ENCODE data around the gene MSN. TPM values are rescaled to one million over a fixed set of nuclear protein-coding genes. Genes with fewer than 3 reads are reported as not detected.
"Not testable (repeated sequence)": the region's sequence is repeated elsewhere in the genome, so short reads cannot be mapped to it uniquely, and the experiment has no call there.

MSN gene
- polyA plus RNA-seq, 1 donor = 118 TPM

DNA sequence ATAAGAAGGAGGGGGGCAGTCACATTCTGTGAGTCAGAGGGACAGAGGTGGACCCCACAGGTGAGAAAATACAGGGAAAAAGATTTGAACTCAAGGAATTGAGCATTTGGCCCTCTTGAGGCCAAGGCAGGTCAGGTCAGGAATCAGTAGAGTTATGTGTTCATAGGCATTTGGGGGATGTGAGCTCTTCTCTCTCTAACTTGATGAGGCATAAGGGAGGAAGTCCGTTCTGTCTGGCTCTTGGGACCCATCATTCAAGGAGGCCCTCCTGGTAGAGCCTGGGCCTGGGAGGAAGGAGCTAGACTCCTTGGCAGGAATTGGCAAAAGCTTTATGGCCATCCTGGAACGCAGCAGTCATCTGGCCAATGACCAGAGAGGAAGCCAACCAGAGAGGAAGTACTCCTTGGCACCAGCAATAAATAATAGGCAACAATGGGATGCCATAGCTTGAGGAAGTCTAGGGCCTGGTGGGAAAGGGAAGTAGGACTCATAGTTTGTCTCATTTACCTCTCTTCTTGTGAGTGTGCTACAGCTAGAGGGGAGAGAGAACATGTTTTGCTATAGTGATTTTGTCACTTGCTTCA lies 53.0 kb downstream of the MSN start:
- no peak for DNase-seq

GRCh38 chrX:65723706-65724105 lies 56.3 kb downstream of the MSN start:
- no peak for DNase-seq

DNA sequence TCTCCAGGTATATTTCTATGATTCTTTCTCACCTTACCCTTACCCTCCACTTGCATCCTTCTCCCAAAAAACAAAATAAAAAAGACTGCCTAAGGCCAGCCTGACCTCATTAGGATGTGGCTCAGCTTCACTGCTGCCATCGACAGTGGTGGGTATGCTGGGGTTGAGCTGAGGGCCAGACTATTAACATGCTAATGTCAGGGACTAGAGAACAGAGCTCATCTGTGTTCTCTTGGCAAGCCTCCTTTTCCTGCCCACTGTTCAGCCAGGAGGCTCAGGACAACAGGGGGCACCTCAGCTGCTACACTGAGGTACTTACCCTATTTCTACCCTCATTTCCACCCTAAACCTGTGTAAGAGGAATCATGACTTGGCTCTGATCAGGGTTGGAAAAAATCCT lies 59.3 kb downstream of the MSN start:
- DNase-seq = no peak

DNA sequence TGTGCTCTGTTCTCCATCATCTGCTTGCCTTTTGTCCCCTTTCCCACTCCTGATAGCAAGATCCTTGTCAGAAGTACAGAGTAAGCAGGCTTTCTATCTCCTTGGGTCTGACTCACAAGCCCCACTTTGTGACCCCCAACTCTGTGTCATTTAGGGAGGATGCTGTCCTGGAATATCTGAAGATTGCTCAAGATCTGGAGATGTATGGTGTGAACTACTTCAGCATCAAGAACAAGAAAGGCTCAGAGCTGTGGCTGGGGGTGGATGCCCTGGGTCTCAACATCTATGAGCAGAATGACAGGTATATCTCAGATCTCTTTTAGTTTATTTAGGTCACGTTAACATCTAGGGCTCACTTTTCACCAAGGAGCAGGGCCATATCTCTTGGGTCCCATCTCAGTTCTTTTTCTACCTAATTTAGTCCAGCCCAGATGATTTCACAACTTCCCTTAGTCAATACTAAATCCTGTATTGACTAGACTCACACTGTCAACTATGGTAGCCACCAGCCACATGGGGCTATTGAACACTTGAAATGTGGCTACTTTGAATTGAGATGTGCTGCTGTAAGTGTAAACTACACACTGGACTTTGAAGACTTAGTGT lies 64.3 kb downstream of the MSN start:
- no peak for DNase-seq

GRCh38 chrX:65740909-65741308 lies 73.5 kb downstream of the MSN start:
- DNase-seq = no peak

DNA sequence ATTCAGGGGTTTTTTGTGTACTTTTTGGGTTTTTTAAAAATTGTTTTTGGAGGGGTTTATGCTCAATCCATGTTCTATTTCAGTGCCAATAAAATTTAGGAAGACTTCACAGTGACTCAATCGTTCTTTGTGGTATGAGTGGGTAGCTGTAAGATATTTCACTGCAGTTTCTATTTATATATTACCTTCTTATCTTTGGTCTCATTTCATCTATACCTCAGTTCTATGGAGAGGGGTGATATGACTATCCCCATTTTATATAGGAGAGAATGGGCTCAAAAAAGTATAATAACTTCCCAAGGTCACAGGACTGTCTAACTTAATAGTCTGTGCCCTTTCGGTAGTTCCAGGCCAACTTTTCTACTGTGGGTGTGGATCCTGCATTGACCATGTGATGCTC lies 74.4 kb downstream of the MSN start:
- no peak for DNase-seq

DNA sequence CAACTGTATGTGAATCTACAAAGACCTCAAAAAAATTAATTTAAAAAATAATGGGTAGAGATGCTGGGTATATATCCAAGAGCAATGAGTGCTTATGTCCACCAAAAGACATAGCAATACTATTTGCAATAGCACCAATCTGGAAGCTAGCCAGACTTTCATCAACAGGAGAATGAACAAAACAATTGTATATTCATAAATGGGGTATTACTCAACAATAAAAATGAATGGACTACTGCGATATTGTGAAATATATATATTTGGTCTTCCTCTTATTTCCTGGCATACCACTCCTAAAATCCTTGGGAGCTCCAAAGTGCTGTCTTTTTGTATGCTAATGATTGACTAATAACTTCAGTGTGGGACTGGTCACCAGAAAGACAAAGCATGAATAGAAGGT lies 77.5 kb downstream of the MSN start:
- no peak for DNase-seq

DNA sequence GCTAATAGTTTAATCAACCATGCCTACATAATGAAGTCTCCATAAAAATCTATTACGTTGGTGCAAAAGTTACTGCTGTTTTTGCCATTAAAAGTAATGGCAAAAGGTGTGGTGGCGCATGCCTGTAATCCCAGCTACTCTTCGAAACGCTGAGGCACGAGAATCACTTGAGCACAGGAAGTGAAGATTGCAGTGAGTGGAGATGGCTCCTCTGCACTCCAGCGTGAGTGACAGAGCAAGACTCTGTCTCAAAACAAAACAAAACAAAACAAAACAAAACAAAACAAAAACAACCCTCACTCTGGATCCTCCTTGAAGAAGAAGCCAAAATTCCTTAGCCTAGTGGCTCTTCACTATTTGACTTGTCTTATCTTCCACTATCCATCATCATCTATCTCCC lies 78.0 kb downstream of the MSN start:
- no peak for DNase-seq

DNA sequence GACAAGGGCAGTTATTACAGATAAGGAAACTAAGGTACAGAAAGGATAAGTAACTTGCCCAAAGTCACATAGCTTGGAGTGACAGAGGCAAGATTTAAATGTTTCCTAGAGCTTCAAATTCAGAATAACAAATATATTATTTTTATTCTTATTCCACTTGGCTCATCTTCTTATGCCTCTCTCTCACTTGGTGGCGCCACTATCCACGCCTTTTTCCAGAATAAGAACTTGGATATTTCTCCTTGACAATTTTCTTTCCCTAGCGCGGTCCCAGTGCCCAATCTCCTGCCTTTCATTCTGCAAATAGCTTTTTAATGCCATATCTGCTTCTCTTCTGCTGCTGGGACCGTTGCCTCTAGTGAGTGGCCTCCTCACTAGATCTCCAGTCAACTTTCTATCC lies 78.5 kb downstream of the MSN start:
- DNase-seq = no peak

DNA sequence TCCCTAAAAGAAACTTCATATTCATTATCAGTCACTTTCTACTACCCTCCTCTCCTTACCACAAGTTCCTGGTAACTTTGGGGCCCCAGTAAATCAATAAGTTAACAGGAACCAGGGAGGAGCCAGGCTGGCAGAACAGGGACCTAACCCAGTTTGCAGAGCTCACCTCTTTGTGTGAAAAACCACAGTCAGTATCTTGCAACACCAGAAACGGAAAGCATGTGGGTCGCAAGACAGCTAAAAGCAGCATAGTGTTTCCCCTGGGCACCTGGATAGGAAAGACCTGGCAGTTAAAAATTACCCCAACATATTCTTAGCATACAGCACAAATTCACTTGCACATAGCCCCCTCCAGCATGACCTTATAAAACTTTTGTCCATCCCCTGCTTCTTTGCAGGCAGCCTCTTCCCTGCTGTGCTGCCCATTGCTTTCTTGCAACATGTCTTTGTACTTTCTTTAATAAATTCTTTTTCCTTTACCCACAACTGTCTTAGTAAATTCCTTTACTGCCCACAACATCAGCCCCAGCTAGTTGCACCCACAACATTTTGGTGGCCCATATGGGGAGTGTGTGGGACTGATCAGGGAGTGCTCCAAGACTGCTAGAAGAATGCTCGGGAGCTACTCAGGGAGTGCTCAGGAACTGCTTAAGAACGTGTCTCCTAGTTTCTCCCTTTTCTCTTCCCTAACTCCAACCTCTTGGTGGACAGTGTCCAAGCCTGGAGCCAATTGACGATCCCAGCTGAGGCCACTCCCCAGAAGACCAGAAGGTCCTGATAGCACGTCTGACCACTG lies 83.4 kb downstream of the MSN start:
- no peak for DNase-seq

DNA sequence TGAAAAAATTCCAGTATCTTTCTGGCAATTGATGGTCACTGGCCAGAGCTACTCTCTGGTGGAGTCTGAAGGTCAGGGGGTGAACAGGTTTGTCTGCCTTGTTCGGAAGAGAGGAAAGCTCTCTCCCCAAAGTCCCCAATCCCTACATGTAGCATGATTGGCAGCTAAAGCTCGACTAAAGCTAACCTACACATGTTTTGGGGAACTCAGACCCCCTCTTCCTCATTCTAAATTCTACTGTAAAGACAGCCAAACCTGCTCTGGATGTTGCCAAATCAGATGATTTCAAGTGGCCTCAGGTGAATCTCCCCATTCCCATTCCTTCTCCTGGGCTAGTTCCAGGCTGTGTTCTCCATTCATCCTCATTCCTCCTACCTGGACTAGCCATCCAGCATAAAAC lies 84.1 kb downstream of the MSN start:
- no peak for DNase-seq

DNA sequence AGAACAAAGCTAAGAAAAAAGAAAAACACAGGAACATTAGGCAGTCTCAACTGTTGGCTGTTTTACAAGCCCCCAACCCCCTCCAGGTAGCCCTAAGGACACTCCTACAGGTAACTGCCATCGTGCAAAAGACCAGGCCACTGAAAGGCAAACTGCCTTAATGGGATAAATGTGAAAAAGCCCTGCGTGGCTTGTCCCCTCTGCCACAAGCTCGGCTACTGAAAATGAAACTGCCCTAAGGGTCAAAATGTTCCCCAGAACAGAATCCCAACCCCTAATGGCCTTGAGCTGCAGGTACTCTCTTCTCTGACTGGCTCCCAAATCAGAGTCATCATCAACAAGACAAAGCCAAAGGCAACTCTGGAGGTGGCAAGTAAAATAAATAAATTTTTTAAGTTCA lies 84.8 kb downstream of the MSN start:
- DNase-seq = no peak

- no peak for DNase-seq
Measured at GRCh38 chrX:65755786-65756185, 88.3 kb downstream of the MSN start.

GRCh38 chrX:65757943-65758342 lies 90.5 kb downstream of the MSN start:
- DNase-seq = no peak

- no peak for DNase-seq
Measured at GRCh38 chrX:65758505-65758904, 91.1 kb downstream of the MSN start.

DNA sequence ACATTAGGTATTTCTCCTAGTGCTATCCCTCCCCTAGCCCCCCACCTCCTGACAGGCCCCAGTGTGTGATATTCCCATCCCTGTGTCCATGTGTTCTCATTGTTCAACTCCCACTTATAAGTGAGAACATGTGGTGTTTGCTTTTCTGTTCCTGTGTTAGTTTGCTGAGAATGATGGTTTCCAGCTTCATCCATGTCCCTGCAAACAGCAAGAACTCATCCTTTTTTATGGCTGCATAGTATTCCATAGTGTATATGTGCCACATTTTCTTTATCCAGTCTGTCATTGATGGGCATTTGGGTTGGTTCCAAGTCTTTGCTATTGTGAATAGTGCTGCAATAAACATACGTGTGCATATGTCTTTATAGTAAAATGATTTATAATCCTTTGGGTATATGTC lies 92.1 kb downstream of the MSN start:
- DNase-seq = not testable (repeated sequence)

DNA sequence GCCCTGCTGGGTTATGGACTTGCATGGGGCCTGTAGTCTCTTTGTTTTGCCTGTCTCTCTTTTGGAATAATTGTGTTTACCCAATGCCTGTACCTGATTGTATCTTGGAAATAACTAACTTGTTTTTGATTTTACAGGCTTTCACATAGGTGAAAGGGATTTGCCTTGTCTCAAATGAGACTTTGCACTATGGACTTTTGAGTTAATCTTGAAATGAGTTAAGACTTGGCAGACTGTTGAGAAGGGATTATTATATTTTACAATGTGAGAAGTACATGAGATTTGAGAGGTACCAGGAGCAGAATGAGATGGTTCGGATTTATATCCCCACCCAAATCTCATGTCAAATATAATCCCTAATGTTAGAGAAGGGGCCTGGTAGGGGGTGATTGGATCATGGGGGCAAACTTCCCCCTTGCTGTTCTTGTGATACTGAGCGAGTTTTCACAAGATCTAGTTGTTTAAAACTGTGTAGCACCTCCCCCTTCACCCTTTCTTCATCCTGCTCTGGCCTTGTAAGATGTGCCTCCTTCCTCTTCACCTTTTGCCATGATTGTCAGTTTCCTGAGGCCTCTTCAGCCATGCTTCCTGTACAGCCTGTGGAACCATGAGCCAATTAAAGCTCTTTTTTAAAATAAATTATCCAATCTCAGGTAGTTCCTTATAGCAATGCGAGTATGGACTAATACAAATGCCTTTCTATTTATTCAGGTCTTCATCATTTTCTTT lies 102.3 kb downstream of the MSN start:
- no peak for DNase-seq

DNA sequence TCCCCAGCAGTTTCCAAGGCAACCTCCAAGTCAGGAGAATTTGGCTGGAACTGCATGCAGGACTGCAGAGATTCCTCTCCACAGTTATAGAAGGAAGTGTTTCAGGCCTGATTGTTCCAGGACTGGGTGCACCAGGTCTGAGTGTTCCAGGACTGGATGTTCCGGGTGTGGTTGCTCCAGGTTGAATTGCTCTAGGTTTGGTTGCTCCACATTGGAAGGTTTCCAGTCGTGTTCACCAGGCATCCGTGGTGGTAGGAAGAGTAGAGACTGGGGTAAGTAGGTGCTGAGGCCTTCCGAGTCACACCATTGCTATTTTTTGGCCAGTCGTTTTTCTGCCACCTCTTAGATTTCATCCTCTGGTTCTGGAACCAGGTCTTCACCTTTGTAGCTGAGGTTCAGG lies 105.4 kb downstream of the MSN start:
- DNase-seq = no peak

- no peak for DNase-seq
Measured at GRCh38 chrX:65781845-65782244, 114.4 kb downstream of the MSN start.

DNA sequence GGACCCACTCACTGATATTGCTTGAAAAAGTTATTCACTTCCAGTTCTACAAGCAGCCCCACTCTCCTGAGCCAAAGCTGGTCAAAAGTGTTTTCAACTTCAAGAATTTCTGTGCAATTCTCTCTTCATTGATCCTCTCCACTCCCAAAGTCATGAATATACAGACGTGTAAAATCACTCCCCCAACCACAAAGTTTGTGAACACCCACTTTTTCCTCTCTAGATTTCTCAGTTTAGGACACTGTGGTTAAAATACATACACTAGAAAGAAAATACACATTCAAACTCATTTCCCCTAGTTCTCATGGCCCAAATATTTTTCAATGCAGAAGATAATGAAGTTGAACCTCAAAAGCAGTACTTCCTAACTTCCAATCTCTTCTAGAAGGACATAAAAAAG lies 116.3 kb downstream of the MSN start:
- DNase-seq = no peak

Measured in hindlimb muscle (tissue), 1 donor.